HG03521 (cell line): ENCODE results near the gene GRIK4.
"Not testable (repeated sequence)": the region's sequence is repeated elsewhere in the genome, so short reads cannot be mapped to it uniquely, and the experiment has no call there.

Experiments used
- ATAC-seq: cut with Tn5 transposase; IDR thresholded peaks from one replicate; pipeline ENCODE4 v1.9.1; 2021; ENCODE audit warnings: mild to moderate bottlenecking, moderate library complexity; ENCODE audit not compliant: unreplicated experiment

GRIK4 gene

DNA sequence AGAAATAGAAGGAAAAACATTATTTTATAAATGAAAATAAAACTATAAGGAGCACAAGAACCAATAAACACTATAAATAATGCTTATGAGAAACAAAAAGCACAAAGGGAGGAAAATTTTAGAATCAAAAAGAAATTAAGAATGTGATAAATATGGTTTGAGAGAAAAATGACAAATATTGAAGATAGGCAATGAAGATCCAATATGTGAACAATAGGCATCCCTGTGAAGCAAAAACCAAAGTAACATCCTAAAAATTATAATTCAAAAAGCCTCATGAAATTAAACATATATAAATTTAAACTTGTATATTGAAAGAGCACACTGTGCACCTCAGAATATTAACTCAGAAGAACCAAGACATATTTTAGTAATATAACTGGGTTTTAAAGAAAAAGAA is 216.2 kb downstream of the GRIK4 start:
- no peak for ATAC-seq

DNA sequence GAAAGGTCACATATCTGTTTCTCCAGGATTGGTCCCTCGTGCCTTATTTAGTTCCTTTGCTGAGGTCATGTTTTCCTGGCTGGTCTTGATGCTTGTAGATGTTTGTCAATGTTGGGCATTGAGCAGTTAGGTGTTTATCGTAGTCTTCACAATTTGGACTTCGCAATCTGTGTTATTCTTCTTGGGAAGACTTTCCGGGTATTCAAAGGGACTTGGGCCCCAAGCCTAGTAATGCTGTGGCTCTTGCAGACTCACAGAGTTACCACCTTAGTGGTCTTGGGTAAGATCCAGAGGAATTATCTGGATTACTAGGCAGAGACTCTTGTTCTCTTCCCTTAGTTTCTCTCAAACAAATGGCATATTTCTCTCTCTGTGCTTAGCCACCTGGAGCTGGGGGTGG is 223.5 kb downstream of the GRIK4 start:
- ATAC-seq: no peak

GRCh38 chr11:120738516-120739046 is 227.0 kb downstream of the GRIK4 start:
- ATAC-seq: no peak

GRCh38 chr11:120739780-120740179 is 228.2 kb downstream of the GRIK4 start:
- ATAC-seq: no peak

DNA sequence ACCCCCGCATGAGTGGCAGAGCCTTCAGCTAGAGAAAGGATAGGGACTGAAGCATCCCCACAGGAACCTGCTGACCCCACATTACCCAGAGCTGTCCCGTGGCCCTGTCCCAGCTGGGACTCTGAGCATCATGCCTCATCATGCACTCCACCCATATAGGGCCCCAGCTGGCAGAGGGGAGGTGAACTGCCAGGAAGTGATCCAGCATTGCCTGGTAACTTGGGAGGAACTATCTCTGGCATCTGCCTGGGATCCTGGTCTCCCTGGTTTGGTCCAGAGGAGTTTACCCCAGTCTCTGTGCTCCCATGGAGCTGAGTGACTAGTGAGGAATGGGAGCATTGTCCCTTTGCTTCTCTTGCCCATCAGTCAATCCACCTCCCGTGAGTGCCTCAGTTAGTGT is 228.8 kb downstream of the GRIK4 start:
- no peak for ATAC-seq

- no peak for ATAC-seq
Observed at GRCh38 chr11:120744016-120744994, 232.8 kb downstream of the GRIK4 start.

DNA sequence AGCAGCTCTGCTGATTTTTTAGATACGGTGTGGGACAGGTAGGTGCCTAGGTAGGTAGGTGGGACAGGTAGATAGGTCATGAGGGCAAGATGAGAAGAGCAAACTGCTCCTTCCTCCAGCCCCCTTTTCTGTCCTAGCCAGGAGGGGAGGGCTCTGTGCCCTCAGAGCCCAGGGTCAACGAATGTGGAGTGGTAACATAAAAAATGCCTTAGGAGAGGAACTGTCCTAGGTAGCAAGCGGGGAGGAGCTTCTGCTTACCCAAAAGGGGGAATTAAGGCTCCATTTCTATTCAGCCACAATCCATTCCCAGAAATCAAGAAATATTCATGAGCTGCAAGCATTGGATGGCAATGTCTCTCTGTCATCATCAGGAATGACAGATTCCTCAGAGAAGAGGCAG is 234.8 kb downstream of the GRIK4 start:
- ATAC-seq: no peak

DNA sequence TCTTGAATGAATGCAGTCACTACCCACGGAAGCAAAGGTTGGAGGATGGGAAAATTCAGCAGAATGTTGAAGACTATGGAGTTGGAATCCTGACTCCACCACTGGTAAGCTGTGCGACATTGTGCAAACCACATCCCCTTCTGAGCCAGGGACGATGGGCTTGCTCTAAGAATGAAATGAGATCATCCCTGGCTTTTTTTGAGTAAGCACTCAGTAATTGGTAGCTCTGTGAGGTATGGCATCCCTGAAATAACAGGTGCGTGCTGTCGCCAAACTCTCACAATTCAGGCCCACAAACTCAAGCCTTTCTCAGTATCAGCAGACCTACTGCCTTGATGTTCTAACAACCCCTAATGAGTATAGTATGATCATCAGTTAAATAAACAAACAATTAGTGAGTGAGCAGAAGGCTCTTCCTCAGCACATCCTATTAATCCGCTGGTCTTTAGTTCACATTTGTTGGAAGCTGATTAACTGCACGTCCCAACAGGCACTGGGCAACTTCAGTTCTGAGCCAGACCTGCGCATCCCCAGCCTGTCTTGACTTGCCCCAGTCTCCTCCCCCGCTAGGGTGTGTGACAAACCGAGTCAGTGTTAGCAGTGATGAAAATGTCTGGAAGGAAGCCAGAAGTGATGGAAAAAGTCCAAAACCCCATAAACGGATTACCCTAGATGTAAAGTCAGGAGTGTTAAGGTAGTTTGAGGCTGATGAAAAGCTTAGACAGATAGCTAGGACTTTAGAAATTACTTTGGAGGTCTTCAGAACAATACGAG is 235.5 kb downstream of the GRIK4 start:
- no peak for ATAC-seq

DNA sequence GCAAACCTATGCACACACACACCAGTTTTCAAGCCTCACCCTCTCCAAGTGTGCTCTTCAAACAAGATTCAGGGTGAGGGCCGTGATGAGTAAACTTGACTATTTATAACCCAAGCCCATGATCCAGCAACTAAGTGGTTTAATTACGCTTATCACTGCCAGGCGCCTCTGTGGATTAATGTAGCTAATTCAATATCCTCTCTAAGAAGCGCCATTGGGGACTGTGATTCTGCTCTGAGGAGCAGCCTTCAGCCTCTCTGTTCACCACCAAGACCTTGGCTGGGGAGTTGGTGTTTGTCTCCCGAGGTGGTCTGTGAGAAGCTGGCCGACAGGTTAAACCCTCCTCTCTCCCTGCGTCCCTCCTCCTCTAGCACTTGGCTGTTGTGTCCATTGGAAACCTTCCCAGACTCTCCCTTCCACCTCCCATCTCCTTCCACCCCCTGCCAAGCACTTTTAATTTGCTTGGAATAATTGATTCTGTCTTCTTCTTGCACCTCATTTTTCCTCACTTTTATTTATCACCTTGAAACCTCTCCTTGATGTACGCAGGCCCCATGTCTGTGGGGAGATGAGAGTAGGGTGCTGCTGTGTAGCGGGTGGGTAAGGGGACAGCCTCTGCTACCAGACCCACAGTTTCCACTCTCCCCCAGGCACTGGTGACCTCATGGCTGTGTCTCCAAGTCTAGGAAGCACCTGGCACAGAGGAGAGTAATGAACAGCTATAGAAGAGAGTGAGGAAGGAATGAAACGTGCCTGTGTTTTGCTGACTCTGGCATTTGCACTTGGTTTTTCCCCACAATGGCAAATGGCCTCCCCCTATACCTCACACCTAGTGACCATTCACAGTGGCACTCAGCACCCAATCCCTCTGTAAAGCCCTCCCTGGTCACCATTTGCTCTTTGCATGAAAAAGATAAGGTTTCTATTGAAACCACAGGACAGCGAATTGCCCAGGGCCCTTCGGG is 236.6 kb downstream of the GRIK4 start:
- no peak for ATAC-seq

- no peak for ATAC-seq
Observed at GRCh38 chr11:120749395-120749794, 237.8 kb downstream of the GRIK4 start.

GRCh38 chr11:120750647-120751549 is 239.3 kb downstream of the GRIK4 start:
- no peak for ATAC-seq

DNA sequence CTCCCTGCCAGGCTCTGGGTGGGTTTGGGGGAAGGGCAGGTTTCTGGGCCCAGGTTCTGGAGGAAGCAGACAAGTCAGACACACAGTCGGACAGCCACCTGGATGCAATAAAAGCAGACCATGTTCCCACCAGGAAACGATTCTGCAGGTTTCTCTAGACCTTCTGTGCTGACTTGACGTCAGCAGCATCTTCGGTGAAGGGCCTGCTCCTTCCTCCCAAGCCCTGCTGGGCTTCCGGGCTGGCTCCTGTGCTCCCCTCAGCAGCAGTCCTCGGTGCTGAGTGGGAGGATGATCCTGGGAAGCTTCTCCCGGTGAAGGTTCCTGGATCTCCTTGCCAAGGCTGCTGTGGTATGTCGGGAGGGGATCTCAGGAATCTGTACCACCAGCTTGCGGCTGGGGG is 240.0 kb downstream of the GRIK4 start:
- no peak for ATAC-seq

DNA sequence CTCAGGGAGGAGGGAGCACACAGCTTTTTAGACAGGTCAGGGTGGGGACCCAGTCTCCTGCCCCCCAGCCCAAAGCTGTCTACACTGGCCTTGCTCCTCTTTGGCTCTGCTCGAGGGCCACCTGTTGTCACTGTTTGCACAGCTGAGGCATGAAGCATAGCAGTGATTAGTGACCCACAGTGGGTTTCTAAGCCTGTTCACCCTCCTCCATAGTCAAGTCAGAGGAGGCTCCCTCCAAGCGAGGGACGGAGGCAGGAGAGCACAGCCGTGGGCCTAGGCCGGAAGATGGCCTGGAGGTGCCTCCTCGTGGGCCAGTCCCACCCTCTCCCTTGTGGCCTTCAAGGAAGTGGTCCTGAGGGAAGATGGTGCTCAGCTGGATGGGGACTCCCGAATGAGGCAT is 241.1 kb downstream of the GRIK4 start:
- ATAC-seq: no peak

DNA sequence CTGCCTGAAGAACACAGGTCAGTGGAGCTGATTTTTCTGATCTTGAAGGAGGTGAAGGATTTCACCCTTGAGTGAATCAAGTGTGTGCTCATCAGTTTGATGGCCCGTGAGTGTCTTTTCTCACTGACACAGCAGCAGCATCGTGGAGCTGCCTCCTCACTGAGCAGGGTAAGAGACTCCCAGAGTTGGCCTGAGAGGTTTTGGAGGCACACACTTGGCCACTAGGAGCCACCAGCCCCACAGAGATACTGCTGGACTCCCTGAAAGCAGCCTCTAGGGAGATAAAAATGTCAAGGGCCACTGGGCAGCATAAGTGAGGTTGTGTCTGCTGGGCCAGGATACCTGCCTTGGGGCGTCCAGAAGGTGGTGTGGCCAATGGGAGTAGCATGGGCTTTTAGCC is 245.4 kb downstream of the GRIK4 start:
- no peak for ATAC-seq

DNA sequence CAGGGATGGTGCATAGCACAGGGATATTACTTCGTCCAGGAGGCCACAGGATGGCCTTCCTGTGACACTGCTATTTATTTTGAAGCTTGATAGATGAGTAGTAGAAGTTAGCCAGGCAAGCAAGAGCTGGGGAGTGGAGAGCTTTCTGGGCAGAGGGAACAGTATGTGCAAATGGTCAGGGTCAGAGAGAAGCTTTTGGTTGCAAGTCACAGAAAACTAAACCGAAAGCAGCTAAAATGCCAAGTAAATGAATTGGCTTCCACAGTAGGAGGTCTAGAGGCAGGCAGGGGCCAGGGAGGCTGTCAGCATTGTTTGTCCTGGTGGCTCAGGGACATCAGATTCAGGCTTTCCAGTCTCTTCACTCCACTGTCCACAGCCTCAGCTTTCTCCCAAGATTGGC is 247.5 kb downstream of the GRIK4 start:
- ATAC-seq: no peak

- ATAC-seq: not testable (repeated sequence)
Observed at GRCh38 chr11:120765710-120766109, 254.2 kb downstream of the GRIK4 start.

DNA sequence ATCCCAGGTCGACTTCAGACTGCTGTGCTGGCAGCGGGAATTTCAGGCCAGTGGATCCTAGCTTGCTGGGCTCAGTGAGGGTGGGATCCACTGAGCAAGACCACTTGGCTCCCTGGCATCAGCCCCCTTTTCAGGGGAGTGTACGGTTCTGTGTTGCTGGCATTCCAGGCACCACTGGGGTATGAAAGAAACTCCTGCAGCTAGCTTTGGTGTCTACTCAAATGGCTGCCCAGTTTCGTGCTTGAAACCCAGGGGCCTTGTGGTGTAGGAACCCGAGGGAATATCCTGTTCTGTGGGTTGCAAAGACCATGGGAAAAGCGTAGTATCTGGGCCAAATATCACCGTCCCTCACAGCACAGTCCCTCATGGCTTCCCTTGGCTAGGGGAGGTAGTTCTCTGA is 254.8 kb downstream of the GRIK4 start:
- ATAC-seq: no peak

DNA sequence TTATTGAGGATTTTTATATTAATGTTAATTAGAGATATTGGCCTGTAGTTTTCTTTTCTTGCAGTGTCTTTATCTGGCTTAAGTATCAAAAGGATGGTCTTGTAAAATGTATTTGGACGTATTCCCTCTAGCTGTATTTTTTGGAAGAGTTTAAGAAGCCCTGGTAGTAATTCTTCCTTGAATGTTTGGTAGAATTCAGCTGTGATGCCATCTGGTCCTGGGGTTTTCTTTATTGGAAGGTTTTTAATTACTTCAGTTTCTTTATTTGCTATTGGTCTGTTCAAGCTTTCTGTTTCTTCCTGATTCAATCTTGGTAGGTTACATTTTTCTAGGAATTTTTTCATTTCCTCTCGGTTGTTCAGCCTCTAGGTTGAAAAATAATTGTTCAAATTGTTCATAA is 257.4 kb downstream of the GRIK4 start:
- no peak for ATAC-seq

DNA sequence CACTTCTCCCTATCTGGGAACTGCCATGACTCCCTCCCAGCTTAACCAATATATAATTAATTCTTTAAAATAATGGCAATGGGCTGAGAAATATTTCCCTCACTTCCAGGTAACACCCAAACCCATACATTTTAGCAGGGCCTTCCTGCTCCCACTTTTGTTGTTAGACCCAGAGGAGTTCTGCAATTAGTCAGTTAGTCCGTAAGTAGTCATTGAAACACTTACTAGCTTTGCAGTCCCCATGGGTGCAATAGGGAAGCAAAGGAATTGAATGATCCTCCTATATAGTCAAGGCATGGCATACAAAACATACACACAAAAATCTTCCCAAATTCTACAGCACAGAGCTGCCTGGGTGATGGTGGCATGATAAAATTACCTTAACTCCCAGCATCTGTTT is 258.4 kb downstream of the GRIK4 start:
- ATAC-seq: no peak
